SK-N-SH (cell line): ENCODE results near the gene AXIN1. TPM values are rescaled to one million over a fixed set of nuclear protein-coding genes. Genes with fewer than 3 reads are reported as not detected.

Source experiments
- CTCF ChIA-PET: fragments of 300-600, 350-600 bp; formaldehyde crosslinking; extraction: SDS; loops from one replicate; lab custom pipeline; 2021; lab: Yijun Ruan, JAX
- POLR2A ChIA-PET: fragments of 350-600 bp; sonication (Branson Sonifier 250); formaldehyde crosslinking; extraction: SDS; loops from one replicate; lab custom pipeline; 2020; ENCODE audit warnings: antibody characterized with exemption, inconsistent platforms; lab: Yijun Ruan, JAX
- DNase-seq: peaks from one replicate; pipeline ENCODE4 v3.0.0; 2012
- H2AFZ ChIP-seq: fragments of 200-600 bp; sonication (generic); 2 replicates; pipeline ENCODE4 v1.8.1; 2016; ENCODE audit warnings: antibody characterized with exemption, mild to moderate bottlenecking, low read depth
- H3F3A ChIP-seq: fragments of 200-600 bp; sonication (generic); replicated peaks from 2 replicates; pipeline ENCODE3; 2016; ENCODE audit warnings: antibody characterized with exemption, mild to moderate bottlenecking; ENCODE audit not compliant: insufficient read depth
- H3K27ac ChIP-seq, 2 experiments: fragments of 200-500 bp in 1 of 2; fragments of 200-600 bp in 1 of 2; sonication (Bioruptor generic) in 1 of 2; sonication (generic), shearing (Covaris generic) in 1 of 2; 2 replicates each; pipeline versions ENCODE4 v1.5.1 to v1.6.1; 2014 to 2016; ENCODE audit warnings: low read depth in 2 of 2, inconsistent platforms in 1 of 2, low read length in 1 of 2, mild to moderate bottlenecking in 1 of 2, mixed read lengths in 1 of 2
- H3K27me3 ChIP-seq: fragments of 200-600 bp; sonication (generic), shearing (Covaris generic); 2 replicates; pipeline ENCODE4 v1.6.1; 2016; ENCODE audit warnings: mixed run types; ENCODE audit not compliant: insufficient read depth
- H3K36me3 ChIP-seq, 2 experiments: fragments of 200-500 bp in 1 of 2; fragments of 200-600 bp in 1 of 2; sonication (Bioruptor generic) in 1 of 2; sonication (generic) in 1 of 2; replicated peaks in 1 of 2; 2 replicates each; pipeline versions ENCODE3 to v1.5.1; 2014 to 2016; ENCODE audit warnings: low read length in 1 of 2, mild to moderate bottlenecking in 1 of 2; ENCODE audit not compliant: insufficient read depth in 2 of 2, control insufficient read depth in 1 of 2
- H3K4me1 ChIP-seq, 2 experiments: fragments of 200-500 bp in 1 of 2; fragments of 200-600 bp in 1 of 2; sonication (Bioruptor generic) in 1 of 2; sonication (generic), shearing (Covaris generic) in 1 of 2; 2 replicates each; pipeline versions ENCODE4 v1.5.1 to v1.6.1; 2014 to 2016; ENCODE audit warnings: low read depth in 1 of 2, low read length in 1 of 2, mixed run types in 1 of 2; ENCODE audit not compliant: insufficient read depth in 2 of 2, control insufficient read depth in 1 of 2
- H3K4me2 ChIP-seq: fragments of 200-600 bp; sonication (generic), shearing (Covaris generic); 2 replicates; pipeline ENCODE4 v1.6.1; 2017; ENCODE audit warnings: mixed run types
- H3K4me3 ChIP-seq, 2 experiments: fragments of 200-500 bp in 1 of 2; fragments of 200-600 bp in 1 of 2; sonication (Bioruptor generic) in 1 of 2; sonication (generic), shearing (Covaris generic) in 1 of 2; 2 replicates each; pipeline versions ENCODE4 v1.5.1 to v1.8.1; 2014 to 2016; ENCODE audit warnings: low read depth in 2 of 2, inconsistent platforms in 1 of 2, low read length in 1 of 2, mild to moderate bottlenecking in 1 of 2, mixed read lengths in 1 of 2, moderate library complexity in 1 of 2
- H3K79me2 ChIP-seq: fragments of 200-600 bp; sonication (generic); 2 replicates; pipeline ENCODE4 v1.8.1; 2017; ENCODE audit warnings: mild to moderate bottlenecking; ENCODE audit not compliant: insufficient read depth
- H3K9ac ChIP-seq: fragments of 200-600 bp; sonication (generic); 2 replicates; pipeline ENCODE4 v1.6.1; 2017; ENCODE audit warnings: mixed run types
- H3K9me2 ChIP-seq: fragments of 200-600 bp; sonication (generic); 2 replicates; pipeline ENCODE4 v1.6.1; 2017; ENCODE audit warnings: mixed run types
- H3K9me3 ChIP-seq: fragments of 200-600 bp; sonication (generic); 2 replicates; pipeline ENCODE4 v1.6.1; 2017; ENCODE audit warnings: mixed run types, mild to moderate bottlenecking, moderate library complexity
- H4K20me1 ChIP-seq: fragments of 200-600 bp; sonication (generic); 2 replicates; pipeline ENCODE4 v1.6.1; 2017; ENCODE audit warnings: mild to moderate bottlenecking, mixed run types; ENCODE audit not compliant: insufficient read depth
- CHD2 ChIP-seq: fragments of 150-350 bp; IDR thresholded peaks from 2 replicates; pipeline ENCODE4 v1.6.1; 2018; ENCODE audit warnings: low read length; ENCODE audit not compliant: partially characterized antibody
- CTCF ChIP-seq: fragments of 200-600 bp; sonication (generic); IDR thresholded peaks from 2 replicates; pipeline ENCODE4 v1.6.1; 2017; ENCODE audit warnings: antibody characterized with exemption, mild to moderate bottlenecking, moderate library complexity
- EP300 ChIP-seq, 2 experiments: IDR thresholded peaks; 2 replicates each; pipeline versions ENCODE4 v1.4.0 to v1.6.1; 2012; ENCODE audit warnings: borderline replicate concordance in 1 of 2, low read depth in 1 of 2, low read length in 1 of 2
- EZH2phosphoT487 ChIP-seq: fragments of 200-600 bp; sonication (generic); IDR thresholded peaks from 2 replicates; pipeline ENCODE4 v1.6.1; 2017; ENCODE audit warnings: low read depth, mixed run types, mild to moderate bottlenecking, antibody characterized with exemption, moderate library complexity, borderline replicate concordance
- FOXJ3 ChIP-seq: sonication (generic); formaldehyde crosslinking; IDR thresholded peaks from 2 replicates; pipeline ENCODE4 v1.5.1; 2020; ENCODE audit warnings: mild to moderate bottlenecking, missing genetic modification reagents
- GABPA ChIP-seq: IDR thresholded peaks from 2 replicates; pipeline ENCODE4 v1.4.0; 2012; ENCODE audit warnings: low read depth, mild to moderate bottlenecking
- GATA2 ChIP-seq: sonication (generic); formaldehyde crosslinking; IDR thresholded peaks from 2 replicates; pipeline ENCODE4 v1.5.0; 2020; ENCODE audit warnings: mild to moderate bottlenecking, missing genetic modification reagents
- IRF3 ChIP-seq: fragments of 150-350 bp; IDR thresholded peaks from 2 replicates; pipeline ENCODE4 v1.6.1; 2016; ENCODE audit warnings: mild to moderate bottlenecking, low read depth, low read length
- MAX ChIP-seq: IDR thresholded peaks from 2 replicates; pipeline ENCODE4 v1.4.0; 2012; ENCODE audit warnings: low read depth
- MEF2A ChIP-seq: IDR thresholded peaks from 2 replicates; pipeline ENCODE4 v1.4.0; 2012; ENCODE audit warnings: low read depth, borderline replicate concordance
- MXI1 ChIP-seq: IDR thresholded peaks from 2 replicates; pipeline ENCODE4 v1.6.1; 2012; ENCODE audit warnings: mild to moderate bottlenecking, low read depth, low read length, improper control_type of control experiment
- NFIC ChIP-seq: IDR thresholded peaks from 2 replicates; pipeline ENCODE4 v1.4.0; 2012; ENCODE audit warnings: borderline replicate concordance
- NRF1 ChIP-seq: IDR thresholded peaks from 2 replicates; pipeline ENCODE4 v1.6.1; 2012; ENCODE audit warnings: low read depth, mild to moderate bottlenecking, low read length
- POLR2AphosphoS5 ChIP-seq: IDR thresholded peaks from 2 replicates; pipeline ENCODE4 v1.6.1; 2012; ENCODE audit warnings: low read depth, low read length
- REST ChIP-seq: IDR thresholded peaks from 2 replicates; pipeline ENCODE4 v1.6.1; 2012; ENCODE audit warnings: mild to moderate bottlenecking, low read depth, low read length, moderate library complexity
- RFX5 ChIP-seq: IDR thresholded peaks from 2 replicates; pipeline ENCODE4 v1.6.1; 2012; ENCODE audit warnings: mild to moderate bottlenecking, improper control_type of control experiment, low read length
- RXRA ChIP-seq: IDR thresholded peaks from 2 replicates; pipeline ENCODE4 v1.4.0; 2012; ENCODE audit warnings: low read depth, mild to moderate bottlenecking, borderline replicate concordance
- TAF1 ChIP-seq: IDR thresholded peaks from 2 replicates; pipeline ENCODE4 v1.6.1; 2012; ENCODE audit warnings: low read depth, mild to moderate bottlenecking, low read length, moderate library complexity, borderline replicate concordance
- YY1 ChIP-seq: IDR thresholded peaks from 2 replicates; pipeline ENCODE4 v1.4.0; 2012; ENCODE audit warnings: low read depth, mild to moderate bottlenecking
- ZBTB33 ChIP-seq: IDR thresholded peaks from 2 replicates; pipeline ENCODE4 v1.4.0; 2012; ENCODE audit warnings: low read depth, borderline replicate concordance
- WGBS: methylation state at CpG from one replicate; pipeline ENCODE4 v1.1.6; 2017; ENCODE audit warnings: low lambda C conversion rate; 5-methylcytosine and 5-hydroxymethylcytosine counted together
- polyA plus RNA-seq, 3 experiments: library from polyadenylated mRNA; depleted of rRNA; stranded (reverse); fragments of >200 nt; gene quantifications; 2 replicates each; pipeline ENCODE4 v1.2.3, GENCODE V29; 2012

AXIN1 gene
- polyA plus RNA-seq, 1 of the 3 experiments (the other 2 are of a cell fraction): 19.9 TPM

- TF ChIP-seq CTCF: no peak
- TF ChIP-seq, all 33 proteins: peak for 0
These were observed 8.9 kb upstream of the AXIN1 start (continued) for GRCh38 chr16:361341-361871.

- DNase-seq: no peak
- peaks cover 0 to 18% of the 10 kb centered on the region in 2 experiments; a peak in 1 of 4 replicates for H3K4me1 ChIP-seq
- no peak overlapping the region for H3K27ac ChIP-seq
- H4K20me1 ChIP-seq: no peaks in the 10 kb centered on the region
- no peak overlapping the region for H2AFZ ChIP-seq
- ChIA-PET CTCF (interaction anchor here (0.6 to 4.8 kb wide), 12 partner anchors 62 to 696 kb away, joined by 3 to 74 read pairs (median 12); partner anchors contain the start of gene HBQ1), POLR2A (no interaction called here)
- WGBS: 91% methylated on average over 40 of the region's 47 CpGs
- H3K4me2 ChIP-seq: no peak overlapping the region
- H3K9me2 ChIP-seq: no peaks in the 10 kb centered on the region
- H3K9ac ChIP-seq: no peak overlapping the region
- no peaks in the 10 kb centered on the region for H3K9me3 ChIP-seq
- H3K79me2 ChIP-seq: no peaks in the 10 kb centered on the region
- H3F3A ChIP-seq: peaks cover 1% of the 10 kb centered on the region
- no peaks in the 10 kb centered on the region for H3K36me3 ChIP-seq
- no peak overlapping the region for H3K4me3 ChIP-seq
- H3K27me3 ChIP-seq: no peaks in the 10 kb centered on the region
- TF ChIP-seq NFIC: no peak
- TF ChIP-seq FOXJ3: no peak
- TF ChIP-seq EP300 (IDR thresholded peaks at IDR 0.05; ENCODE audit: borderline replicate concordance in 1 of 2, low read depth in 1 of 2, low read length in 1 of 2): no peak
- TF ChIP-seq YY1: no peak
- TF ChIP-seq RFX5: no peak
- no peak for TF ChIP-seq IRF3
- no peak for TF ChIP-seq TAF1
- no peak for TF ChIP-seq RXRA
- TF ChIP-seq CHD2: no peak
- no peak for TF ChIP-seq MXI1
- no peak for TF ChIP-seq MAX
- TF ChIP-seq ZBTB33: no peak
- TF ChIP-seq REST: no peak
- no peak for TF ChIP-seq NRF1
- no peak for TF ChIP-seq GATA2 (CRISPR knock-in tag)
- TF ChIP-seq GABPA: no peak
- no peak for TF ChIP-seq POLR2AphosphoS5
- no peak for TF ChIP-seq MEF2A
- no peak for TF ChIP-seq EZH2phosphoT487
These were observed 8.3 kb upstream of the AXIN1 start for GRCh38 chr16:360698-361336.
